Stimulated activated CD4-positive, alpha-beta T cell treated with anti-CD3 and anti-CD28 coated beads, Interleukin-2, amount 100 ng/mL, for 4 hours (primary cell): ENCODE results near the gene FGF14.
"Not testable (repeated sequence)": the region's sequence is repeated elsewhere in the genome, so short reads cannot be mapped to it uniquely, and the experiment has no call there.

Experiments used
- DNase-seq: peaks from one replicate; pipeline ENCODE4 v3.0.0-alpha.2; 2020; ENCODE audit warnings: low read depth

The FGF14 gene

DNA sequence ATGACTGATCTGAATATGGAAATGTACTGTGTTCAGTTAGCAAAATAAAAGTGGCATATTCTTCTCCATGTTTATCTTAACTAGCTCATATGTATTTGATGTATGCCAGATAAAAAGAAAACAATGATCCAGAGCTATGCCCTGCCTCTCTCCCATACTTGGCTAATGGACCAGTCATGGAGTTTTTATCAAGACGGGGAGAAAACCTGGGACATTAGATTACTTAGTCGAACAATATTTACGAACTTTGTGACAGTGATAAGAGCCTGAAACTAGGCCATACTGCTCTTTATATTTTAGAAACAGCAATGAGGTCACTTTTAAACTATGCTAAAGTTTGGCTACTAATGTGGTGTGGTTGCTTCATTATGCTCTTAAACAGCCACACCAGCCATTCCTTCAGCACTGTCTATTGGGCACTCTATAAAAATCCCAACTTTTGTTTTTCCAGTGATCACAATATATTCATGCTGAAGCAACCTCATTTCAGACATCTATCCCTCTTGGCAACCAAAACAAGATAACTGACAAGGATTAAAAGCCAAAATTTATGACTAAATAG is 265.0 kb downstream of the FGF14 start:
- no peak for DNase-seq

DNA sequence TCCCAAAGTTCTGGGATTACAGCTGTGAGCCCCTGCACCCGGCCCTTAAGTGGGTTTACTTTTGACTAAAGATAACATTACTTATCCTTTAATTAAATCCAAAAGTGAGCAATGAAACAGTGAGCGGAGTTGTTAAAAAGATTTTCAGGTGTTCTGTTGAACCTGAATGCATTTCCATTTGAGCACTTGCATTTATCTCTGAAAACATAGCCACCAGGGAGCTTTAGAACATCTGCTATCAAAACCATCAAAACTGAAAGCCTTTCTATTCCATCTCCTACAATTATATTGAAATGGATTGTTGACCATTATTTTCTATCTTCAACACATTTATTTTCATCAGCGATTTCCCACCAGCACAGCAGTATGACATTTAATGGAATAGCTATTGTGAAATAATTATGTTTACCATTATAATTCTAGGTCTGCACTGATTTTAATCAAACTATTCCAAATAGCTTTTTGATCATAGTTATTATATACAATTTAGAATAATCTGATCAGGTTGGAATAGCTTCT is 269.0 kb downstream of the FGF14 start:
- no peak for DNase-seq

DNA sequence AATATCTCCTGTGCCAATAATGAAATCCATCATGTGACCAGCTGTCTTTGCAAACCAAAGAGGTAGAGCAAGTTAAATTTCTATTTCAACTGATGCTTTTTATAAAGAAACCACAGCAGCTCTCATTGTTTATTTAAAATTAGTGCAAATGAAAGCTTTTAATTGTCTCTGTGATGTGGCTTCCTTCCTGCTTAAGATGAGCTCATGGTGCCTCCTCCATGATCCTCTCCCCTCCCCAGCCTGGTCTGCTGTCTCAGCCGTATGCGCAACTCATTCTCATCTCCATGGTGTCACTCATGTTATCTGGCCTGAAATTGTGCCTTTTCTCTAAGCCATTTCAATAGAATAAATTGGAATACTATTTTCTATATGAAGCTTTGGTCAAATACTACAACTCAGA is 270.6 kb downstream of the FGF14 start:
- DNase-seq = no peak

DNA sequence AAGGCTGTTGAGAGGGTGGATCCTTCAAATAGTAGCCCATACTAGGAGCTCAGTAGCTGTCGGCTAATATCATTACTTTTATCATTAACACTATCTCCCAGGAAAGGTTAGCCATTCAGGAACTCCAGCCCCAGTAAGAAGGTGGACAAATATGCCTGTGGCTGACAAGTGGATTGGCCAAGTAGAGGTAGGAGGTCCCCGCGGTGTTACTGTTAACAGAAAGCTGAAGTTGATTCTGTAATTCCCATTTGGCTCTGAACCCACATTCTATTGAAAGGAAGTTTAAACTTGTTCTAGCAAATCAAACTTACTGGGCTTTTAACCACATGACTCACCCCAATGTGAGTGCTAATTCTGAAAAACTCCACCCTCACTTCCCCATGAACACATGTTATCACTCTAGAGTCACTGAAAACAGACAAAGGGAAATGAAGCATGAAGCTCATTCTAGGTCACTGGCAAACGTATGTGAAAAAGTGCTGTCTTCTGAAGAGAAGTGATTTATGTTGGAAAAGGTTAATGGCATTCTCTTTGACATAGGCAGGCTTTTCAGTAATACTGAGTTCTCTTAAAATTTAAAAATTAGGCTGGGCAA is 273.5 kb downstream of the FGF14 start:
- no peak for DNase-seq

DNA sequence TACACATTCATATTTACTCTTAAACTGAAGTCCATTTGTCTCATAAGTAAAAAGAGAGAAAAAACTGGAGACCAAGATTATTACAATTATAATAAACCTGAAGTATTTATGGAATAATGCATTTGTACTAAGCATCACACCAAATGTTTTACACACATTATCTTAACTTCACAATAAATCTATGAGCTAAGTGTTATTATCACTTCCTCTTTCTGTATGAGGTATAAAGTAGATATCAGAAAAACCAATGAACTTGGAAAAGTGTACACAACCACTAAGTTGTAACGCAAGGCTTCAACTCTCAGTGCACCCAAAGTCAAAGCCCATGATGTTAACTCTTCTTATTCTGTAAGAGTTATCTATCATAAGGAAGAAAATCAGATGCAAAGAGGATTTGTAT is 274.7 kb downstream of the FGF14 start:
- DNase-seq = no peak

DNA sequence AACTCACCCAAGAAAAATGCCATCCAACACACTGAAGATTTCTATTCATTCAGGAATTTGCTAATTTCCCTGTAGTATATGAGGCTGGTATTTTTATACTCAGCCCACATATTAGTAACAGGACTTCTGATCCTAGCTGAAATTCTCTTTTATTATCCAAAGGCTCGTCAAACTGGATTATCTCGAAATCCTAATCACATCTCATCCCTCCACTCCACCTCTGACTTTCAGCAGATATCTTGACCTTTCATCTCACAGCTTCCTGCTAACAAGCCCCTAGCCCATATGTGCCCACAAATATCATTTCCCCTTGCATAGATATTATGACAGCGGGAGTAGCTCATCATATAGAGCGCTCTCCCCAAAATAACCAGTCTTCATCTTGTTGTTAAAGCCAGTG is 279.7 kb downstream of the FGF14 start:
- DNase-seq = no peak

DNA sequence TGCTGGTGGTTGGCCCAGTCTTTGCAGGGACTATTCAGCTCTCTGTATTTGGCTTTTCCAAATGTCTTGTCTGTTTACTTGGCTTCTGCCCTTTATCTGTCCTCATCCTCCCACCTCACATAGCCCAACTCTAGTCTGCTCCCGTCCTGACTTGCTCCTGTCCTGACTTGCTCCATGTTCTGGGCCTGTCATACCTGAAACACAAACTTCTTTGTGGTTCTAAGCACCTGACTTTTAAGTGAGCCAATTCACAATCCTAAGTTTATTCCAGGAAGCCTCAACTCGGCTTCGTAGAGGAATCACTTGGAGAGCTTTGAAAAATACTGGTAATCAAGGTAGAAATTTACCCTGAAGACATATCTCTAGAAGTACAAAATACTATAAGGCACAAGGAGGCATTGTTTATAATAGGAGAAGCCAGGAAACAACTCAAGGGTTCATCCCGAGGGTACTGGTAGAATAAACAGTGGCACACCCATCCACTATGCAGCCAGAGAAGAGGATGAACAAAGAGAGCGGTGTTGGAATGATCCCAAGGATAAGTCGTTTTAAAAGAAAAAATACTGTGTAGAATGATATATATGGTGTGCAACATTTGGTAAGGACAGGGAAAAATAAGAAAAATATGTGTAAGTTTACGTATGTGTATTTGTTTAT is 284.5 kb downstream of the FGF14 start:
- DNase-seq = no peak

DNA sequence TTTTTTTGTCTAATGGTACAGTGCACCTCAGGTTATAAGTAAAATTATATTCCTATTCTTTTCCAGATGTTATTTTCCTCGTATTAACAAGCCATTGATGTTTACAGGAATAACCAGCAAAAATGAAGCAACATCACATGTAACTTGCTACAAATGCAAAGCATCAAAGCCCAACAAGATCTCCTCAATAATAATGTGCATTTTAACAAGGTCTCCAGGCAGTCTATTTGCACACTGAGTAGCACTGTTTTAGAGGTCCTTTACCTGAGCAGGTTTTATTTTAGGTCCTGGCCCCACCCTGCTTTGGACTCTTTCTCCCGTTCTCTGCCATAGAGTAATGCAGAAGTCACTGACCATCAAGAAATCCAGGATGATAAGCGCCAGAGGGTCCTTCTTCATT is 298.4 kb downstream of the FGF14 start:
- no peak for DNase-seq

DNA sequence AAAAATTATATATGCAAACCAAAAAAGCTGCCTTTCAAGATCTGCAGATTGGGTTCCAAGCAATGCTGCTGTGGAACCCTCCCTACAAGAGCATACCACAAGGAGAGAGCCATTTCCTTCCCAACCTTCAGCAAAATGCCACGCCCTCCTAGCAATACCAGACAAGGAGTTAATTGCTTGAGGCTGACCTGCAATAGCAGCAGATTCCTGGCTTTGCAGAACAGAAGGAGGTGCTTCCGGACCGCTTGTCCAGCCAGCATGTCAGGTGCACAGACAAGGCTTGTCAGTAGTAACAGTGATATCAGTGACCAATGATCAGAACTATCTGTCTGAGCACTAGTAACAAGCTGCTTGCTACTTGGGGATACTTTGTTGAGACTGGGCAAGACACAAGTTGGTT is 301.6 kb downstream of the FGF14 start:
- no peak for DNase-seq

DNA sequence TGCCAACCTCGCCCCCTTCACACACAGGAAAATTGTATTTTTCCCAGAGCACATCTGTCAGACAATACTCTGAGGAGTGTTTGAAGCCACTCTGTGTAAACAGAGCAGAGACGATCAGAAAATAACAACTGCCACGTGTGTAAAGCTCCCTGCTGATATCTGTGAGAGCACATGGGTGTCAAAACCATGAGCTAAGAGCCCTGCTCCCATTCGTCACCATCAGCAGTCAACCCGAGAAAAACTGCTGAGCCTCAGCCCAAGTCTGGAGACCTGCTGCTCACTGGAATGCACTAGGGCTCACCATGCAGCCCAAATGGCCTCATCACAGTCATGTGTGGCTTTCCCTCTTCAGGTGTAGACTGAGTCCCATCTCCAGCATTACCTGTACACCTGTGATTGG is 304.1 kb downstream of the FGF14 start:
- no peak for DNase-seq

DNA sequence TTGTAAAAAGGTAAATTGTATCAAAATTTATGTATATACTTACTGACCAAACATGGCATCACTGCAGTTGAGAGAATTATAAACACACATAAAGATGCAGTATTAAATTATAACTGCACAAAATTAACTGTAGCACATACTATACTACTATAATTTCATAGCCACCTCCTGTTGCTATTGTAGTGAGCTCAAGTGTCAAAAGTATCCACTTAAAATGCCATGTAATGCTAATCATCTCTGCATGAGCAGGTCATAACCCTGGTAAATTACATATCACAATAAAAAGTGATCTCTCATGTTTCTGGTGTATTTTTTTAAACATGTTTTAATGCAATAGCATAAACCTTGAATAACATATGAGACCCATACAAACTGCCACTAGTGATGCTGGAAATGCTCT is 308.6 kb downstream of the FGF14 start:
- DNase-seq = not testable (repeated sequence)

DNA sequence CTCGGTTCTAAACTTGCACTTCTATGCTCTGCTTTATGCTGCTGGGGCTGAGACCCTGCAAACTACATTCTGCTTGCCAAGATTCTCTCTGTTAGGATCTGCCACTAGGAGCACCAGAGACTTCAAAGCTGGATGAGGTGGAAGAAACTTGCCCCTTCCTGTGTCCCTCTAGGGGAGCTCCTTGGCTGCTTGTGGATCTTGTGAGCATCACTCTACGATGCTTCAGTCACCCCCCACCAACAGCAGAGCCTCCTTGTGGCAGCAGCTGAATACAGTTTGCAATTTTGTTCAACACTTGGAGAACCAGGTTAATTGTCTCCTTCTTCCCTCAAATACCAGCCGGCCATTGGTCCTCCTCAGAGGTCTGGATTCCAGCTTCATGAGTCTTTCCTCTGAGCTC is 310.6 kb downstream of the FGF14 start:
- DNase-seq = no peak

DNA sequence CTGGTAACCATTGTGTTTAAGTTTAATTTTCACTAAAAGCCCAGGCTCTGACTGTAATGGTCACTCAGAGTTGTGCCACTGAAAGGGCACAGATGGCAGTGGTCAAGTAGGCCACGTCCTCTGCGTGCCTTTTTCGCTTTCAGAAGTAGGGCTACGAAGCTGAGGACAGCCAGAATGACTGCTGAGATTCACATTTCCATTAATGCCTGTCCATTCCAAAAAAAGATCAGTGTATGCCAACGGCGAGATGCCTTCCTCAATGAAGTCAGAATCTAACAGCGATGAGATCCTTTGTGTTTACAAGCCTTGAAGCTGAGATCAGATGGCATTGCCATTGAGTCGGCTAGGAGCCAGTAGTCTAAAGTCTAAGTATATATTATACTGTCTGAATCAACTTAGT is 311.3 kb downstream of the FGF14 start:
- no peak for DNase-seq

DNA sequence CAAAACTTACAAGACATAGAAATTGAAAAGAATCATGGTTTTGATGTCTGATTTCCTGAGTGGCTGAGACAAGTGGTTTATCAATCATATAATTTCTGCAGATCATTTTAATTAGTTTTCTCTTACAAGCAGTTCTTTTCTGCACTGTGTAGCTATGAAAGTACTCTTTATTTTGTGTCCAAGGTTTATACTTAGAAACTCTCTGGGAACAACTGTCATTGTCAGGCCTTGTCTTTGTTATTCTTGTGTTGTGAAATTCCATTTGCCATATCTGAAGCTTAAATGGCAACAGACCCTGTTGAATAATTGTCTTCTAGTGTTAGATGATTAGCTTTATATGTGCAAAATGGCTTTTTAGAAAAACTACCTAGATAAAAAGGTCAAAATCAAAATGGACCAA is 312.1 kb downstream of the FGF14 start:
- no peak for DNase-seq

DNA sequence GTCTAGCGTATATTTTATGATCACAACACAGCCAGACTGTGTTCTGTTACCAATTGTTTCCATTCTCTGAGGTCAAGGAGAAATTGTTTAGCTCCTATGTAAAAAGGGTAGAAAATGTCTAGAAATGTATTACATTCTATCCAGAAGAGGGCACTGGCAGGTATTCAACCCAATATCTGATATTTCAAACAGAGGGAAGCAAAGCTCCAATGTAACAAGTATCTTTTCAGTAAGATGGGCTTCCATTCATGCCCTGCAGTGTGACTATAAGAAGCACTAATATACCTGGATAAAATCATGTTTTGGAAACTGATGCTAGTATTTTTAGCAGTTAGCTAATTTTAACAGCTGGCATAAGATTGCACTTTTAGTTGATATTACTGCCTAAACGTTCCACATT is 312.7 kb downstream of the FGF14 start:
- DNase-seq = no peak

DNA sequence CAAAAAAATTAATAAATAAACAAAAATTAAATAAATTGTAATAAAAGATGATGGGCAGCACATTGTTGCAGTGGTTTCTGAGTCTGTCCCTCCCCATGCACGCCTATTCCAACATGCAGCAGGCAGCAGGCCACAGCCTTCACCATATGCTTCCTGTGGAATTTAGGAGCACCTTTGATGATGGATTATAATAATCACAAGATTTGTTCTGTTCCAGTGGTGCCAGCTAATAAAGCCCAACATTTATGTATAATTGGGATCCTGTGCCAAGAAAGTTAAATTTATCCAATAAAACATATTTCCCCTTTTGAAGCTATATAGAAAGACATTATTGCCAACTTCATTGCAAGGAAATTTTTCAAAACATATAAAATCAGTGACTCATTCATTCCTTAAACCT is 328.6 kb downstream of the FGF14 start:
- DNase-seq = no peak

DNA sequence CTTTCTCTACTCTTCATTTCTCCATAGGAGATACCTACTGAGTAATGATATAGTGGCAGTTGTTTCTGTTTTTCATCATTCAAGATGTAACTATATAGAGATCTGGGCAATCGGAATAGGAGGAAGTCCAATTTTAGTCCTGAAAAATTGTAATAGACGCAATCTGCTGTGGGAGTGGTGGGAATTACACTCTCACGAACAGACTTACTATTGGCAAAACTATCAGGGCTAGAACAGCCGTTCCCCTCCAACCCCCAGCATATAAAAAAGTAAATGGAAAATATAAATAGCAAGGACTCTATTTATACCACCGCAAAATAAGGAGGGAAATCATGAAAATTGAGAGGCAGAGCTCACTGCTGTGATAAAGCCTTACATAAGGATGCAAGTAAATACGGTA is 330.1 kb downstream of the FGF14 start:
- no peak for DNase-seq

DNA sequence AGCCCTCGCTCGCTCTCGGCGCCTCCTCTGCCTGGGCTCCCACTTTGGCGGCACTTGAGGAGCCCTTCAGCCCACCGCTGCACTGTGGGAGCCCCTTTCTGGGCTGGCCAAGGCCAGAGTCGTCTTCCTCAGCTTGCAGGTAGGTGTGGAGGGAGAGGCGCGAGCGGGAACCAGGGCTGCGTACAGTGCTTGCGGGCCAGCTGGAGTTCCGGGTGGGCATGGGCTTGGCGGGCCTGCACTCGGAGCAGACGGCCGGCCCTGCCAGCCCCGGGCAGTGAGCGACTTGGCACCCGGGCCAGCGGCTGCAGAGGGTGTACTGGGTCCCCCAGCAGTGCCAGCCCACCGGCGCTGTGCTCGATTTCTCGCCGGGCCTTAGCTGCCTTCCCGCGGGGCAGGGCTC is 333.5 kb downstream of the FGF14 start:
- DNase-seq = not testable (repeated sequence)

DNA sequence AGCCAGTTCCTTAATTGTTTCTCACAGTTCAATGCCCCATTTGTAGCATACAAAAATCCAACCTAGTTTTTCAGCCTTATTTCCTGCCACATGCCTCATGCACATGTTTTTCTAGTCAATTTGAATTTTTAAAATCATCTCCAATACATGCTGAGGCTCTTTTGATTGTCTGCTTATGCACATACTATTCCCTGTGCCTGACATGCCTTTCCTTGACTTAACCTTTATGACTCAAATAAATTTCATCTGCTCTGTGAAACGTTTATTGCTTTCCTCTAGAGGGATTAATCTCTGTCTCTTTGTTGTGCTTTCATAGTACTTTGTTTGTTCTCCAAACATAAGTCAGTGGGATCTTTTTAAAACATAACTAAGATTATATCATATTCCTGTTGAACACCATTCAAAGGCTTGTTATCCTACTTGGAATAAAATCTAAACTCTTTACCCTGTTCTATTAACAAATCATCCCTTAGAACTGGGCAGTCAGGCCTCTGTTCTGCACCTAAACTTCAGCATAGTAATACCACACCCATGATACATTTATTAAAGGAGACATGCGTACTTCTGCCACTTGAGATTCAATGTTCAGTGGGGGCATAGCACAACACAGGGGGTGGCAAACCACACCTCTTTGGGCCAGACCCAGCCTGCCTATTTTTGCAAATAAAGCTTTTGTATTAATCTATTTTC is 346.6 kb downstream of the FGF14 start:
- DNase-seq = no peak

DNA sequence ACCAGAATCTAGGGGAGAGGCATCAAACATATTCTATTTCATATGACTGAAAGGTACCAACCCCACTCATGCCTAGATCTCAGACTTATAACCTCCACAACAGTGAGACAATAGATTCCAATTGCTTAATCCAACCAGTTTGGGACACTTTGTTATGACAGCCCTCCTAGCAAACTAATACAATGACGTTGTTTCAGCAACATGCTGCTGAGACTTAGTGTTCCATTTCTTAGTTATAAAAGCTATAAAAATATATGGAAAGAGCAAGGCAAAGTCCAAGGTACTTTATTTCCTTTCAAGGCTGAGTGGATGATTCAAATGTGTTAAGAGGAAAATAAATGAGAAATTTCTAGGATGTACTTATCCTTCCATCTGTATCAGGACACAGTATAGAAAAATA is 352.0 kb downstream of the FGF14 start:
- DNase-seq = no peak

DNA sequence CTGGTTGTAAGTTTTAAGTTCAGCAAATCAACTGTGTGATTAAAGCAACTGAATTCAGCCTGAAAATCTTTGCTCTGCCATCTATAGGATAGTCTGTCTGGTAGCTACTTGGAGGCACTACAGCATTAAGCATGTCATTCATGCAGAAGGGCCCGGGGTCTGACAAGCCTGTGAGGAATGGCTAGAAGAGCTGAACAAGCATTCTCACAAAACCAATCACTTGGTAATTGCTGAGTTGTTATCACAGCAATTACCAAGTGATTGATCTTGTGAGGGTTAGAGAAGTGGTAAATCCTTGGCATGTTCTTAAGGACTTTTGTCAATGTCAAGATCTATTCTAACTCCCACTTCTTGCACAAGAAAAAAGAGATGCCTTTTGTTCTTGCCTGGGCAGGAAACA is 356.1 kb downstream of the FGF14 start:
- no peak for DNase-seq

DNA sequence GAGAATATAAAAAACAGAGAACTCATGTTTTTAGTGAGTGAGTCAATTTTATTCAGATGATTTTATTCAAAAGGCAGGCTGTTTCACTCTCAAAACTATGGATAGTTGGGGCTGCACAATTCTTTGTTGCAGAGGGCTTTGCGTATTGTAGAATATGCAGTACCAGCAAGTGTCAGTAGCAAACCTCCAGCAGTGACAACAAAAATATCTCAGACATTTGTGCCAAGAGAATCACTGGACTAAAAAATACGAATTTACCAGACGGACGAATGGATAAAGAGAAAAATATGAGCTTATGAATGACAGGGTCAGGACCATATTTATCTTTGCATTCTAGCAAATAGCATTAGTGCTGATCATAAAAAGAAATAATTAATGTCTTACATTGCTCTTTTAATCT is 359.1 kb downstream of the FGF14 start:
- no peak for DNase-seq

DNA sequence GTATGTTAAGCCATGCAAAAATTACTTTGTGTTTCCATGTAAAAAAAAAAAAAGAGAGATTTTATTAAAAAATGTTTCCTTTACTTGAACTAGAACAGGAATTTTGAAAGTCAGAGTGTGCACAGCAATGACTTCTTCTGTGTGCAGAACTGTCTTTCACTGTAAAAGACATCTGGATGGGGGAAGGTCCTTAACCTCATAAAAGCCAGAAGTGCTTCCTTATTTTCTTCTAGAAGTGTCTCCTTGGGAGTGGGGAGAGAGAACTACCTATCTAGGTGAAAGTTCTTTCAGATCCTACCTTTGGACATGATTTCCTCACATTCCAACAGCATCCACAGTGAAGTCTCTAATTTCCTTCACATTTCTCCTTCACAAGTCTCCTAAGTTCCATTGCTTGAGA is 360.3 kb downstream of the FGF14 start:
- no peak for DNase-seq
